ENCODE results near the gene SLC8A2. TPM values are rescaled to one million over a fixed set of nuclear protein-coding genes. Genes with fewer than 3 reads are reported as not detected.

Gene SLC8A2
- total RNA-seq, 4 donors from 2014 or later = 6.2 to 18.7 (median 10.4) TPM

GRCh38 chr19:47508721-47509120 is 37.0 kb upstream of the SLC8A2 start:
- TF ChIP-seq CTCF (IDR thresholded peaks at IDR 0.05) = no peak
- no peak for TF ChIP-seq POLR2A (IDR thresholded peaks at IDR 0.05; ENCODE audit: low read depth)
- TF ChIP-seq EP300 (IDR thresholded peaks at IDR 0.05) = no peak
- no peak for TF ChIP-seq POLR2AphosphoS5 (IDR thresholded peaks at IDR 0.05)
- Histone ChIP-seq H3K4me3 (no peak overlapping the region), H3K4me1 (peaks cover 75 to 78% (median 77%) of the 10 kb centered on the region in 4 donors), H3K27me3 (no peaks in the 10 kb centered on the region), H3K9me3 (no peaks in the 10 kb centered on the region), H3K27ac (replicated peaks in 1 of 4) (peak overlapping the region; percentile 32 to 64 (median 48)), H3K36me3 (peaks cover 9 to 31% (median 16%) of the 10 kb centered on the region in 4 donors)
- intact Hi-C loops (cut with DNase I) = no loop called here
- DNase-seq (ENCODE audit: extremely low spot score) = no peak
- WGBS = 93% methylated on average over 5 of the region's 5 CpGs

GRCh38 chr19:47507924-47508553 is 36.3 kb upstream of the SLC8A2 start:
- H3K4me3 ChIP-seq = no peak overlapping the region
- TF ChIP-seq POLR2A (IDR thresholded peaks at IDR 0.05; ENCODE audit: low read depth) = no peak
- TF ChIP-seq POLR2AphosphoS5 (IDR thresholded peaks at IDR 0.05) = no peak
- TF ChIP-seq EP300 (IDR thresholded peaks at IDR 0.05) = no peak
- no peak for TF ChIP-seq CTCF (IDR thresholded peaks at IDR 0.05)
- DNase-seq (ENCODE audit: extremely low spot score) = no peak
- no peaks in the 10 kb centered on the region for H3K27me3 ChIP-seq
- peak overlapping the region; percentile 32 to 64 (median 48) for H3K27ac ChIP-seq (replicated peaks in 1 of 4)
- 98% methylated on average over 5 of the region's 11 CpGs for WGBS
- peaks cover 16 to 38% (median 23%) of the 10 kb centered on the region in 4 donors for H3K36me3 ChIP-seq
- intact Hi-C loops (cut with DNase I) = no loop called here
- peaks cover 68 to 74% (median 70%) of the 10 kb centered on the region in 4 donors for H3K4me1 ChIP-seq
- no peaks in the 10 kb centered on the region for H3K9me3 ChIP-seq

- TF ChIP-seq EP300 (IDR thresholded peaks at IDR 0.05) (no peak), POLR2A (IDR thresholded peaks at IDR 0.05; ENCODE audit: low read depth) (no peak), CTCF (IDR thresholded peaks at IDR 0.05) (no peak), POLR2AphosphoS5 (IDR thresholded peaks at IDR 0.05) (no peak)
- Histone ChIP-seq H3K9me3 (no peaks in the 10 kb centered on the region), H3K27ac (replicated peaks in 1 of 4) (peak overlapping the region; percentile 7 to 64 (median 44)), H3K27me3 (no peaks in the 10 kb centered on the region), H3K4me3 (no peak overlapping the region), H3K4me1 (peaks cover 58 to 64% (median 60%) of the 10 kb centered on the region in 4 donors), H3K36me3 (peaks cover 21 to 46% (median 31%) of the 10 kb centered on the region in 4 donors)
- no peak for DNase-seq (ENCODE audit: extremely low spot score)
- WGBS = 65% methylated on average over 6 of the region's 6 CpGs
- intact Hi-C loops (cut with DNase I) = no loop called here
Observed at GRCh38 chr19:47507012-47507411, 35.3 kb upstream of the SLC8A2 start.

- Histone ChIP-seq H3K4me1 (peaks cover 55 to 59% (median 58%) of the 10 kb centered on the region in 4 donors), H3K36me3 (peaks cover 24 to 52% (median 36%) of the 10 kb centered on the region in 4 donors), H3K27me3 (no peaks in the 10 kb centered on the region), H3K9me3 (no peaks in the 10 kb centered on the region), H3K27ac (replicated peaks in 1 of 4) (peak overlapping the region in 2 of 4 donors; percentile 57 to 64), H3K4me3 (no peak overlapping the region)
- intact Hi-C loops (cut with DNase I) = no loop called here
- WGBS = 92% methylated on average over 4 of the region's 8 CpGs
- TF ChIP-seq EP300 (IDR thresholded peaks at IDR 0.05) = no peak
- TF ChIP-seq CTCF (IDR thresholded peaks at IDR 0.05) = no peak
- TF ChIP-seq POLR2A (IDR thresholded peaks at IDR 0.05; ENCODE audit: low read depth) = no peak
- TF ChIP-seq POLR2AphosphoS5 (IDR thresholded peaks at IDR 0.05) = no peak
- no peak for DNase-seq (ENCODE audit: extremely low spot score)
Observed at GRCh38 chr19:47506459-47506858, 34.8 kb upstream of the SLC8A2 start.
